Erythroblast (primary cell): Measurements from ENCODE around the gene IFT52.

Experiments
- GATA1 ChIP-seq: IDR thresholded peaks from 2 replicates; pipeline ENCODE4 v1.6.1; 2011; ENCODE audit warnings: low read depth, mild to moderate bottlenecking, control low read depth, low read length, moderate library complexity
- POLR2A ChIP-seq: IDR thresholded peaks from 2 replicates; pipeline ENCODE4 v1.6.1; 2011; ENCODE audit warnings: mild to moderate bottlenecking, low read length

DNA sequence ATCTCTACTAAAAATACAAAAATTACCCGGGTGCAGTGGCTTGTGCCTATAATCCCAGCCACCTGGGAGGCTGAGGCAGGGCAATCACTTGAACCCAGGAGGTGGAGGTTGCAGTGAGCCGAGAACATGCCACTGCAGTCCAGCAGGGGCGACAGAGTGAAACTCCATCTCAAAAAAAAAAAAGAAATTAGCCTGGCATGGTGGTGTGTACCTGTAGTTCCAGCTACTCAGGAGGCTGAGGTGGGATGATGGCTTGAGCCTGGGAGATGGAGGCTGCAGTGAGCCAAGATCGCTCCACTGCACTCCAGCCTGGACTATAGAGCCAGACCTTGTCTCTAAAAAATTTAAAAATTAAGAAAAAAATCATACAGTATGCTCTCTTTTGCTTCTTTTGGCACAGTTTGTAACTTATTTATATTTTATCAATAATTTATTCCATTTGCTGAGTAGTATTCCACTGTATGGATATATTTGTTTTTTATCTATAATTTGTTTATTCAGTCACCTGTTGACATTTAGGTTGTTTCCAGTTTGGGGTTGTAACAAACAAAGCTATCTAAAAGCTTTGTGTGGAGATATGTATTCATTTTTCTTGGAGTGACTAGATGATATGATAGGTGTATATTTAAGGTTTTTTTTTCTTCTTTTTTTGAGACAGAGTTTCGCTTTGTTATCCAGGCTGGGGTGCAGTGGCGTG lies 68.1 kb downstream of the IFT52 start:
- TF ChIP-seq POLR2A, result no peak
- TF ChIP-seq GATA1, result no peak
